HG03521 (cell line): ENCODE measurements around the gene L1CAM.

ENCODE experiments used
- ATAC-seq: cut with Tn5 transposase; IDR thresholded peaks from one replicate; pipeline ENCODE4 v1.9.1; 2021; ENCODE audit warnings: mild to moderate bottlenecking, moderate library complexity; ENCODE audit not compliant: unreplicated experiment

The L1CAM gene

GRCh38 chrX:153879741-153880439 is 6.1 kb downstream of the L1CAM start:
- ATAC-seq: no peak

- no peak for ATAC-seq
Measured at GRCh38 chrX:153878969-153879653, 6.9 kb downstream of the L1CAM start.

- ATAC-seq: no peak
Measured at GRCh38 chrX:153878345-153878744, 7.6 kb downstream of the L1CAM start.

GRCh38 chrX:153877571-153878261 is 8.3 kb downstream of the L1CAM start:
- no peak for ATAC-seq

- ATAC-seq: no peak
Measured at GRCh38 chrX:153876112-153876491, 9.9 kb downstream of the L1CAM start.

GRCh38 chrX:153875391-153876111 is 10.4 kb downstream of the L1CAM start:
- no peak for ATAC-seq

- no peak for ATAC-seq
Measured at GRCh38 chrX:153874366-153875125, 11.4 kb downstream of the L1CAM start.

GRCh38 chrX:153874085-153874365 is 11.9 kb downstream of the L1CAM start:
- ATAC-seq: no peak

- ATAC-seq: no peak
Measured at GRCh38 chrX:153873282-153874084, 12.5 kb downstream of the L1CAM start.

GRCh38 chrX:153871946-153872878 is 13.8 kb downstream of the L1CAM start:
- no peak for ATAC-seq

GRCh38 chrX:153871451-153871850 is 14.5 kb downstream of the L1CAM start:
- ATAC-seq: no peak

- no peak for ATAC-seq
Measured at GRCh38 chrX:153870791-153871360, 15.1 kb downstream of the L1CAM start.

- ATAC-seq: no peak
Measured at GRCh38 chrX:153870288-153870690, 15.7 kb downstream of the L1CAM start.

- ATAC-seq: no peak
Measured at GRCh38 chrX:153869473-153870287, 16.3 kb downstream of the L1CAM start.

GRCh38 chrX:153868576-153869472 is 17.1 kb downstream of the L1CAM start:
- ATAC-seq: no peak

- ATAC-seq: no peak
Measured at GRCh38 chrX:153867671-153868070, 18.3 kb downstream of the L1CAM start.

GRCh38 chrX:153867139-153867538 is 18.8 kb downstream of the L1CAM start:
- no peak for ATAC-seq
